Measurements from ENCODE around the gene CRTC2. TPM values are rescaled to one million over a fixed set of nuclear protein-coding genes. Genes with fewer than 3 reads are reported as not detected.

CRTC2 gene
- total and polyA plus RNA-seq, 9 of the 15 experiments (the other 6 are each of a cell fraction or from before 2014, with no cell fraction given): 2.7 to 26.4 (median 10.2) TPM

GRCh38 chr1:153922076-153922971, 36.1 kb downstream of the CRTC2 start (continued):
- TF ChIP-seq, protein P1, sequence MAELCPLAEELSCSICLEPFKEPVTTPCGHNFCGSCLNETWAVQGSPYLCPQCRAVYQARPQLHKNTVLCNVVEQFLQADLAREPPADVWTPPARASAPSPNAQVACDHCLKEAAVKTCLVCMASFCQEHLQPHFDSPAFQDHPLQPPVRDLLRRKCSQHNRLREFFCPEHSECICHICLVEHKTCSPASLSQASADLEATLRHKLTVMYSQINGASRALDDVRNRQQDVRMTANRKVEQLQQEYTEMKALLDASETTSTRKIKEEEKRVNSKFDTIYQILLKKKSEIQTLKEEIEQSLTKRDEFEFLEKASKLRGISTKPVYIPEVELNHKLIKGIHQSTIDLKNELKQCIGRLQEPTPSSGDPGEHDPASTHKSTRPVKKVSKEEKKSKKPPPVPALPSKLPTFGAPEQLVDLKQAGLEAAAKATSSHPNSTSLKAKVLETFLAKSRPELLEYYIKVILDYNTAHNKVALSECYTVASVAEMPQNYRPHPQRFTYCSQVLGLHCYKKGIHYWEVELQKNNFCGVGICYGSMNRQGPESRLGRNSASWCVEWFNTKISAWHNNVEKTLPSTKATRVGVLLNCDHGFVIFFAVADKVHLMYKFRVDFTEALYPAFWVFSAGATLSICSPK (IDR thresholded peaks at IDR 0.05; ENCODE audit: borderline replicate concordance): no peak
- 0 out of 2 replicates have a peak, but pooled peaks have one; percentile 11 for TF ChIP-seq FOXP1 (CRISPR knock-in tag; IDR thresholded peaks at IDR 0.05)
- TF ChIP-seq HDAC8 (tag; IDR thresholded peaks at IDR 0.05): no peak
- peak; percentile 53 for TF ChIP-seq HNRNPK (IDR thresholded peaks at IDR 0.05; ENCODE audit: low read depth, low read length, poor library complexity, severe bottlenecking)
- peak; percentile 44; the same call in 1 of the 2 replicates for TF ChIP-seq PHF8 (IDR thresholded peaks at IDR 0.05; ENCODE audit: borderline replicate concordance, low read length)
- no peak for TF ChIP-seq NFE2 (IDR thresholded peaks at IDR 0.05; ENCODE audit: low read depth)
- TF ChIP-seq, protein P2, sequence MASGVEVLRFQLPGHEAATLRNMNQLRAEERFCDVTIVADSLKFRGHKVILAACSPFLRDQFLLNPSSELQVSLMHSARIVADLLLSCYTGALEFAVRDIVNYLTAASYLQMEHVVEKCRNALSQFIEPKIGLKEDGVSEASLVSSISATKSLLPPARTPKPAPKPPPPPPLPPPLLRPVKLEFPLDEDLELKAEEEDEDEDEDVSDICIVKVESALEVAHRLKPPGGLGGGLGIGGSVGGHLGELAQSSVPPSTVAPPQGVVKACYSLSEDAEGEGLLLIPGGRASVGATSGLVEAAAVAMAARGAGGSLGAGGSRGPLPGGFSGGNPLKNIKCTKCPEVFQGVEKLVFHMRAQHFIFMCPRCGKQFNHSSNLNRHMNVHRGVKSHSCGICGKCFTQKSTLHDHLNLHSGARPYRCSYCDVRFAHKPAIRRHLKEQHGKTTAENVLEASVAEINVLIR (CRISPR knock-in tag; IDR thresholded peaks at IDR 0.05): no peak
- TF ChIP-seq, protein P3, sequence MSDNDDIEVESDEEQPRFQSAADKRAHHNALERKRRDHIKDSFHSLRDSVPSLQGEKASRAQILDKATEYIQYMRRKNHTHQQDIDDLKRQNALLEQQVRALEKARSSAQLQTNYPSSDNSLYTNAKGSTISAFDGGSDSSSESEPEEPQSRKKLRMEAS (CRISPR knock-in tag; IDR thresholded peaks at IDR 0.05): peak; percentile 46; the same call in 1 of the 2 replicates
- TF ChIP-seq ZNF511 (CRISPR knock-in tag; IDR thresholded peaks at IDR 0.05): peak; percentile 51; the same call in 1 of the 2 replicates
- TF ChIP-seq, protein P4, sequence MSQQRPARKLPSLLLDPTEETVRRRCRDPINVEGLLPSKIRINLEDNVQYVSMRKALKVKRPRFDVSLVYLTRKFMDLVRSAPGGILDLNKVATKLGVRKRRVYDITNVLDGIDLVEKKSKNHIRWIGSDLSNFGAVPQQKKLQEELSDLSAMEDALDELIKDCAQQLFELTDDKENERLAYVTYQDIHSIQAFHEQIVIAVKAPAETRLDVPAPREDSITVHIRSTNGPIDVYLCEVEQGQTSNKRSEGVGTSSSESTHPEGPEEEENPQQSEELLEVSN (IDR thresholded peaks at IDR 0.05; ENCODE audit: borderline replicate concordance in 1 of 2, extremely low read depth in 1 of 2, insufficient read depth in 1 of 2, insufficient read length in 1 of 2, low read depth in 1 of 2, low read length in 1 of 2, poor library complexity in 1 of 2, severe bottlenecking in 1 of 2): no peak
- no peak for TF ChIP-seq TAL1 (IDR thresholded peaks at IDR 0.05)
- TF ChIP-seq, protein P5, sequence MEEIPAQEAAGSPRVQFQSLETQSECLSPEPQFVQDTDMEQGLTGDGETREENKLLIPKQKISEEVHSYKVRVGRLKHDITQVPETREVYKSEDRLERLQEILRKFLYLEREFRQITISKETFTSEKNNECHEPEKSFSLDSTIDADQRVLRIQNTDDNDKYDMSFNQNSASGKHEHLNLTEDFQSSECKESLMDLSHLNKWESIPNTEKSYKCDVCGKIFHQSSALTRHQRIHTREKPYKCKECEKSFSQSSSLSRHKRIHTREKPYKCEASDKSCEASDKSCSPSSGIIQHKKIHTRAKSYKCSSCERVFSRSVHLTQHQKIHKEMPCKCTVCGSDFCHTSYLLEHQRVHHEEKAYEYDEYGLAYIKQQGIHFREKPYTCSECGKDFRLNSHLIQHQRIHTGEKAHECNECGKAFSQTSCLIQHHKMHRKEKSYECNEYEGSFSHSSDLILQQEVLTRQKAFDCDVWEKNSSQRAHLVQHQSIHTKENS (CRISPR knock-in tag; IDR thresholded peaks at IDR 0.05): no peak
- TF ChIP-seq SIX5 (IDR thresholded peaks at IDR 0.05; ENCODE audit: borderline replicate concordance in 1 of 2, insufficient read depth in 1 of 2, low read depth in 1 of 2, low read length in 2 of 2): no peak
- TF ChIP-seq MAFG (tag; conservative IDR thresholded peaks at IDR 0.05): no peak
- TF ChIP-seq PHF20 (IDR thresholded peaks at IDR 0.05; ENCODE audit: partially characterized antibody): no peak
- no peak for TF ChIP-seq CSDE1 (IDR thresholded peaks at IDR 0.05)
- TF ChIP-seq EHMT2 (IDR thresholded peaks at IDR 0.05): no peak

Data from K562 (cell line).